ENCODE data around the gene P4HA2. TPM values are rescaled to one million over a fixed set of nuclear protein-coding genes. Genes with fewer than 3 reads are reported as not detected.

Gene P4HA2
- total RNA-seq, 2 experiments from 2014 or later: 0.32 to 7.2 TPM

- no peaks in the 10 kb centered on the region for H3K9me3 ChIP-seq (ENCODE audit: low read length)
- DNase-seq (ENCODE audit: low spot score): no peak
- ChIA-PET CTCF (ENCODE audit: unreplicated experiment) (no interaction called here), POLR2A (interaction anchor here (0.5 kb wide), 1 partner anchor 158 kb away, joined by 6 read pairs; no protein-coding TSS in a partner anchor)
- no peak overlapping the region for H3K27ac ChIP-seq (ENCODE audit: low read depth, low read length, poor library complexity, severe bottlenecking)
- intact Hi-C loops (cut with micrococcal nuclease; ENCODE audit: unreplicated experiment): no loop called here
- H3K9me2 ChIP-seq (ENCODE audit: insufficient read depth, low read length): no peaks in the 10 kb centered on the region
- H4K20me1 ChIP-seq (ENCODE audit: insufficient read depth, low read length): no peaks in the 10 kb centered on the region
- H3K4me1 ChIP-seq (ENCODE audit: insufficient read depth, low read length, poor library complexity, severe bottlenecking): no peaks in the 10 kb centered on the region
- no peak overlapping the region for H3K4me3 ChIP-seq (ENCODE audit: low read depth, low read length, poor library complexity, severe bottlenecking)
- TF ChIP-seq CTCF (conservative IDR thresholded peaks at IDR 0.05; ENCODE audit: low read length): no peak
- no peak for TF ChIP-seq EZH2phosphoT487 (IDR thresholded peaks at IDR 0.05; ENCODE audit: borderline replicate concordance, low read depth, low read length)
- no peak overlapping the region for H3K4me2 ChIP-seq (ENCODE audit: low read length)
- H2AFZ ChIP-seq (ENCODE audit: low read length): no peak overlapping the region
- BruUV-seq (replicated peaks): no TSS peak
- no peaks in the 10 kb centered on the region for H3K79me2 ChIP-seq (ENCODE audit: insufficient read depth, low read depth, low read length)
- no peaks in the 10 kb centered on the region for H3K36me3 ChIP-seq (ENCODE audit: insufficient read depth, low read length)
Observed at GRCh38 chr5:132261881-132262845, 34.5 kb upstream of the P4HA2 start.

GRCh38 chr5:132260714-132261551 lies 33.3 kb upstream of the P4HA2 start:
- TF ChIP-seq CTCF (conservative IDR thresholded peaks at IDR 0.05; ENCODE audit: low read length): no peak
- no peak for TF ChIP-seq EZH2phosphoT487 (IDR thresholded peaks at IDR 0.05; ENCODE audit: borderline replicate concordance, low read depth, low read length)
- H4K20me1 ChIP-seq (ENCODE audit: insufficient read depth, low read length): no peaks in the 10 kb centered on the region
- H3K4me2 ChIP-seq (ENCODE audit: low read length): no peak overlapping the region
- POLR2A ChIA-PET: interaction anchor here (0.6 kb wide), 1 partner anchor 571 kb away, joined by 3 read pairs; no protein-coding TSS in a partner anchor
- no peak overlapping the region for H2AFZ ChIP-seq (ENCODE audit: low read length)
- CTCF ChIA-PET (ENCODE audit: unreplicated experiment): no interaction called here
- no peaks in the 10 kb centered on the region for H3K9me2 ChIP-seq (ENCODE audit: insufficient read depth, low read length)
- H3K36me3 ChIP-seq (ENCODE audit: insufficient read depth, low read length): no peaks in the 10 kb centered on the region
- DNase-seq (ENCODE audit: low spot score): no peak
- intact Hi-C loops (cut with micrococcal nuclease; ENCODE audit: unreplicated experiment): no loop called here
- H3K4me3 ChIP-seq (ENCODE audit: low read depth, low read length, poor library complexity, severe bottlenecking): no peak overlapping the region
- no TSS peak for BruUV-seq (replicated peaks)
- H3K79me2 ChIP-seq (ENCODE audit: insufficient read depth, low read depth, low read length): no peaks in the 10 kb centered on the region
- no peaks in the 10 kb centered on the region for H3K4me1 ChIP-seq (ENCODE audit: insufficient read depth, low read length, poor library complexity, severe bottlenecking)
- H3K27ac ChIP-seq (ENCODE audit: low read depth, low read length, poor library complexity, severe bottlenecking): no peak overlapping the region
- no peaks in the 10 kb centered on the region for H3K9me3 ChIP-seq (ENCODE audit: low read length)
